Prostate gland (tissue), 2 donors: ENCODE measurements around the gene PPP1R7.

ENCODE experiments used
- POLR2A ChIP-seq: fragments of 450-650 bp; IDR thresholded peaks from one replicate; pipeline ENCODE4 v1.6.1; 2016; ENCODE audit warnings: antibody characterized with exemption, mild to moderate bottlenecking
- POLR2AphosphoS5 ChIP-seq: sonication (generic); formaldehyde crosslinking; IDR thresholded peaks from one replicate; pipeline ENCODE4 v1.6.1; 2017; ENCODE audit warnings: antibody characterized with exemption
- TF ChIP-seq, protein P1 (sequence below), 4 experiments: fragments of 200-600 bp in 2 of 4; fragments of 450-650 bp in 2 of 4; sonication (generic) in 2 of 4; IDR thresholded peaks; 1 replicate in 3 of 4; 2 replicates in 1 of 4; pipeline ENCODE4 v1.5.1; 2016 to 2019; ENCODE audit warnings: antibody characterized with exemption in 4 of 4, mild to moderate bottlenecking in 2 of 4, moderate library complexity in 2 of 4

DNA sequence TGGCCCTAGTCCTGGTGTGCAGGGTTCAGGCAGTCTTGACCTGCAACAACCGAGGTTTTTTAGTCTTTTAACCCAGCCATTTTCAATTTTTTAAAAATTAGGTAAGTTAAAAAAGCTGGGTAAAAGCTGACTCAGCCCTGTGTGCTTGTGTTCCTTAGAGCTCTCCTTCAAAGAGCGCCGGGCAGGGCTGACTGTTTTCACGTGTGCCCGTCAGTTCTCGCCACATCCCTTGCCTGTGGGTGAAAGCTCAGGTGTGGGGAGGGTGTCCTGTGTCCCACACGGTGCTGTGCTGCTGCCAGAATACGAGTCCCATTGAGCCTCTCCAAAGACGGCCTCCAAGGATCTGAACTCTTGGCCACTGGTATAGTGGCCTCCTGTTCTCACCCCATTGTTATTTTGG is 33.0 kb downstream of the PPP1R7 start:
- TF ChIP-seq, protein P1, sequence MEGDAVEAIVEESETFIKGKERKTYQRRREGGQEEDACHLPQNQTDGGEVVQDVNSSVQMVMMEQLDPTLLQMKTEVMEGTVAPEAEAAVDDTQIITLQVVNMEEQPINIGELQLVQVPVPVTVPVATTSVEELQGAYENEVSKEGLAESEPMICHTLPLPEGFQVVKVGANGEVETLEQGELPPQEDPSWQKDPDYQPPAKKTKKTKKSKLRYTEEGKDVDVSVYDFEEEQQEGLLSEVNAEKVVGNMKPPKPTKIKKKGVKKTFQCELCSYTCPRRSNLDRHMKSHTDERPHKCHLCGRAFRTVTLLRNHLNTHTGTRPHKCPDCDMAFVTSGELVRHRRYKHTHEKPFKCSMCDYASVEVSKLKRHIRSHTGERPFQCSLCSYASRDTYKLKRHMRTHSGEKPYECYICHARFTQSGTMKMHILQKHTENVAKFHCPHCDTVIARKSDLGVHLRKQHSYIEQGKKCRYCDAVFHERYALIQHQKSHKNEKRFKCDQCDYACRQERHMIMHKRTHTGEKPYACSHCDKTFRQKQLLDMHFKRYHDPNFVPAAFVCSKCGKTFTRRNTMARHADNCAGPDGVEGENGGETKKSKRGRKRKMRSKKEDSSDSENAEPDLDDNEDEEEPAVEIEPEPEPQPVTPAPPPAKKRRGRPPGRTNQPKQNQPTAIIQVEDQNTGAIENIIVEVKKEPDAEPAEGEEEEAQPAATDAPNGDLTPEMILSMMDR (IDR thresholded peaks at IDR 0.05) = no peak
- TF ChIP-seq POLR2A (no peak), POLR2AphosphoS5 (no peak)
